Neural cell (in vitro differentiated cells): ENCODE results near the gene PRR23C. TPM values are rescaled to one million over a fixed set of nuclear protein-coding genes. Genes with fewer than 3 reads are reported as not detected.

Experiments
- H2AFZ ChIP-seq: fragments of 200-600, 300-800 bp; sonication (generic), shearing (Covaris generic); 2 replicates; pipeline ENCODE4 v1.6.0; 2014; ENCODE audit warnings: low read depth, mild to moderate bottlenecking, antibody characterized with exemption, low read length, moderate library complexity
- H3F3A ChIP-seq: fragments of 200-600 bp; shearing (Covaris generic); 2 replicates; pipeline ENCODE4 v1.6.1; 2016; ENCODE audit warnings: mild to moderate bottlenecking, moderate library complexity, mixed read lengths, antibody characterized with exemption, low read length; ENCODE audit not compliant: insufficient read depth, poor library complexity, severe bottlenecking
- H3K27ac ChIP-seq: fragments of 200-600, 300-800 bp; sonication (generic), shearing (Covaris generic); 2 replicates; pipeline ENCODE4 v1.5.1; 2014; ENCODE audit warnings: mild to moderate bottlenecking, low read length, moderate library complexity
- H3K27me3 ChIP-seq: fragments of 300-800, 200-600 bp; sonication (generic), shearing (Covaris generic); 2 replicates; pipeline ENCODE4 v1.6.0; 2014; ENCODE audit warnings: mild to moderate bottlenecking, low read depth, low read length, moderate library complexity; ENCODE audit not compliant: insufficient read depth
- H3K36me3 ChIP-seq: fragments of 300-800, 200-600 bp; sonication (generic), shearing (Covaris generic); 2 replicates; pipeline ENCODE4 v1.5.1; 2014; ENCODE audit warnings: mild to moderate bottlenecking, antibody characterized with exemption, low read length, moderate library complexity; ENCODE audit not compliant: insufficient read depth
- H3K4me2 ChIP-seq: fragments of 300-800, 200-600 bp; sonication (generic), shearing (Covaris generic); 2 replicates; pipeline ENCODE4 v1.6.0; 2014; ENCODE audit warnings: mild to moderate bottlenecking, low read length
- H3K4me3 ChIP-seq: fragments of 300-800, 200-600 bp; sonication (generic), shearing (Covaris generic); 2 replicates; pipeline ENCODE4 v1.5.1; 2014; ENCODE audit warnings: mild to moderate bottlenecking, low read length, moderate library complexity
- H3K79me2 ChIP-seq: fragments of 200-600 bp; shearing (Covaris generic); replicated peaks from 2 replicates; pipeline ENCODE4 v1.6.0; 2014; ENCODE audit warnings: mild to moderate bottlenecking, low read length, moderate library complexity; ENCODE audit not compliant: insufficient read depth
- H3K9ac ChIP-seq: fragments of 300-800, 200-600 bp; sonication (generic), shearing (Covaris generic); 2 replicates; pipeline ENCODE4 v1.6.1; 2016; ENCODE audit warnings: mild to moderate bottlenecking, low read length, mixed read lengths
- H3K9me2 ChIP-seq: fragments of 200-600 bp; shearing (Covaris generic); 2 replicates; pipeline ENCODE4 v1.6.1; 2016; ENCODE audit warnings: mild to moderate bottlenecking, low read length, mixed read lengths; ENCODE audit not compliant: insufficient read depth
- H3K9me3 ChIP-seq: fragments of 200-600, 300-800 bp; sonication (generic), shearing (Covaris generic); 2 replicates; pipeline ENCODE4 v1.6.1; 2016; ENCODE audit warnings: mild to moderate bottlenecking, mixed run types, low read length, moderate library complexity, mixed read lengths
- H4K20me1 ChIP-seq: fragments of 200-600 bp; shearing (Covaris generic); 2 replicates; pipeline ENCODE4 v1.6.1; 2016; ENCODE audit warnings: mild to moderate bottlenecking, mixed run types; ENCODE audit not compliant: insufficient read depth
- CTCF ChIP-seq: fragments of 450-650 bp; IDR thresholded peaks from 2 replicates; pipeline ENCODE4 v1.5.1; 2014; ENCODE audit warnings: antibody characterized with exemption, mild to moderate bottlenecking, moderate library complexity; ENCODE audit not compliant: poor library complexity, severe bottlenecking
- EP300 ChIP-seq: fragments of 450-650 bp; conservative IDR thresholded peaks from 2 replicates; pipeline ENCODE4 v1.6.1; 2014; ENCODE audit warnings: antibody characterized with exemption, mild to moderate bottlenecking, moderate library complexity; ENCODE audit not compliant: poor library complexity, severe bottlenecking
- EZH2 ChIP-seq: fragments of 200-600, 300-800 bp; shearing (Covaris generic), sonication (generic); IDR thresholded peaks from 2 replicates; pipeline ENCODE4 v1.6.1; 2014; ENCODE audit warnings: antibody characterized with exemption, low read length, borderline replicate concordance, mild to moderate bottlenecking; ENCODE audit not compliant: insufficient read depth, poor library complexity, severe bottlenecking
- RAD21 ChIP-seq: fragments of 450-650 bp; conservative IDR thresholded peaks from 2 replicates; pipeline ENCODE4 v1.6.1; 2014; ENCODE audit warnings: antibody characterized with exemption, mild to moderate bottlenecking, moderate library complexity
- REST ChIP-seq: IDR thresholded peaks from 2 replicates; pipeline ENCODE4 v1.6.1; 2012; ENCODE audit warnings: borderline replicate concordance
- SMC3 ChIP-seq: fragments of 450-650 bp; conservative IDR thresholded peaks from 2 replicates; pipeline ENCODE4 v1.6.1; 2014; ENCODE audit warnings: antibody characterized with exemption, mild to moderate bottlenecking, moderate library complexity; ENCODE audit not compliant: poor library complexity
- TAF1 ChIP-seq: IDR thresholded peaks from 2 replicates; pipeline ENCODE4 v1.6.1; 2012; ENCODE audit warnings: low read depth
- polyA plus RNA-seq: library from polyadenylated mRNA; depleted of rRNA; stranded (reverse); fragments of >200 nt; gene quantifications from 2 replicates; pipeline ENCODE4 v1.2.3, GENCODE V29; 2014

Gene PRR23C
- polyA plus RNA-seq, 1 donor from 2014 or later: not detected

GRCh38 chr3:139043554-139044365 is 932 bp downstream of the PRR23C start:
- Histone ChIP-seq H3K27ac (no peak overlapping the region), H3K9ac (no peak overlapping the region), H4K20me1 (no peaks in the 10 kb centered on the region), H3K9me2 (no peaks in the 10 kb centered on the region), H3K4me3 (no peak overlapping the region), H3K36me3 (no peaks in the 10 kb centered on the region), H3K27me3 (no peaks in the 10 kb centered on the region), H2AFZ (no peak overlapping the region), H3K9me3 (no peaks in the 10 kb centered on the region), H3F3A (no peaks in the 10 kb centered on the region), H3K4me2 (no peak overlapping the region), H3K79me2 (no peaks in the 10 kb centered on the region)
- no peak for TF ChIP-seq EZH2
- no peak for TF ChIP-seq REST
- TF ChIP-seq EP300: no peak

- H3K27ac ChIP-seq: no peak overlapping the region
- TF ChIP-seq RAD21 (no peak), CTCF (no peak), EP300 (no peak), SMC3 (no peak), TAF1 (no peak), EZH2 (no peak)
- H4K20me1 ChIP-seq: no peaks in the 10 kb centered on the region
- H3K36me3 ChIP-seq: no peaks in the 10 kb centered on the region
- no peak overlapping the region for H3K4me3 ChIP-seq
- no peaks in the 10 kb centered on the region for H3F3A ChIP-seq
- H2AFZ ChIP-seq: no peak overlapping the region
- no peaks in the 10 kb centered on the region for H3K9me2 ChIP-seq
- no peak overlapping the region for H3K4me2 ChIP-seq
- peaks cover under 1% of the 10 kb centered on the region for H3K9me3 ChIP-seq
- H3K9ac ChIP-seq: no peak overlapping the region
- H3K79me2 ChIP-seq: no peaks in the 10 kb centered on the region
- no peaks in the 10 kb centered on the region for H3K27me3 ChIP-seq
Measured at GRCh38 chr3:139037478-139037877, 7.2 kb downstream of the PRR23C start.
